Measurements from ENCODE around the gene CDH12. TPM values are rescaled to one million over a fixed set of nuclear protein-coding genes. Genes with fewer than 3 reads are reported as not detected.

The CDH12 gene
- total RNA-seq, 1 experiment from 2014 or later = 2.3 TPM

DNA sequence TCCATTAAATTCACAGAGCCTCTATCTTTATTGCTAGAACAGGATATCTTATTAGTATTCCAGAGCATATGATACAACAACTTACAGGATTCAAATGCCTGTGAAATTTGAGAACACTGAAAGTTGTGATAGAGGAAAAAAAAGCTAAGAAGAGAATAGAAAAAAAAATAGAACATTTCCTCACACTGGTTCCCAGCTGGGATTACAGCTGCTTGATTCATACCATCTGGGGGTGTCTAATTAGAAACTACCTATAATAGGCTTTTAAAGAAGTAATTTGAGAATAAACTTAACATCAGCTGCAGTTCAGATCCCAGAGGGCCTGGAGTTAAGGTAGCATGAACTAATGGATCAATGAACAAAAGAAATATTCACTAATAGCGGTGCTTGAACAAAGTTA lies 922.0 kb downstream of the CDH12 start:
- H3K4me3 Mint-ChIP-seq (ENCODE audit: low read depth, unreplicated experiment) = no peak overlapping the region
- H3K4me1 Mint-ChIP-seq (ENCODE audit: low read depth, unreplicated experiment) = no peaks in the 10 kb centered on the region
- no peak for DNase-seq
- intact Hi-C loops (cut with micrococcal nuclease; ENCODE audit: unreplicated experiment) = no loop called here
- TF ChIP-seq, protein P1, sequence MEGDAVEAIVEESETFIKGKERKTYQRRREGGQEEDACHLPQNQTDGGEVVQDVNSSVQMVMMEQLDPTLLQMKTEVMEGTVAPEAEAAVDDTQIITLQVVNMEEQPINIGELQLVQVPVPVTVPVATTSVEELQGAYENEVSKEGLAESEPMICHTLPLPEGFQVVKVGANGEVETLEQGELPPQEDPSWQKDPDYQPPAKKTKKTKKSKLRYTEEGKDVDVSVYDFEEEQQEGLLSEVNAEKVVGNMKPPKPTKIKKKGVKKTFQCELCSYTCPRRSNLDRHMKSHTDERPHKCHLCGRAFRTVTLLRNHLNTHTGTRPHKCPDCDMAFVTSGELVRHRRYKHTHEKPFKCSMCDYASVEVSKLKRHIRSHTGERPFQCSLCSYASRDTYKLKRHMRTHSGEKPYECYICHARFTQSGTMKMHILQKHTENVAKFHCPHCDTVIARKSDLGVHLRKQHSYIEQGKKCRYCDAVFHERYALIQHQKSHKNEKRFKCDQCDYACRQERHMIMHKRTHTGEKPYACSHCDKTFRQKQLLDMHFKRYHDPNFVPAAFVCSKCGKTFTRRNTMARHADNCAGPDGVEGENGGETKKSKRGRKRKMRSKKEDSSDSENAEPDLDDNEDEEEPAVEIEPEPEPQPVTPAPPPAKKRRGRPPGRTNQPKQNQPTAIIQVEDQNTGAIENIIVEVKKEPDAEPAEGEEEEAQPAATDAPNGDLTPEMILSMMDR (IDR thresholded peaks at IDR 0.05; ENCODE audit: unreplicated experiment) = no peak
- H3K27ac Mint-ChIP-seq (ENCODE audit: unreplicated experiment) = no peak overlapping the region
- BruUV-seq (replicated peaks) = no TSS peak
- peaks cover 16% of the 10 kb centered on the region for H3K9me3 Mint-ChIP-seq (ENCODE audit: low read depth, unreplicated experiment)
- H3K27me3 Mint-ChIP-seq (ENCODE audit: unreplicated experiment) = no peaks in the 10 kb centered on the region
- CTCF ChIA-PET = no interaction called here
- no peaks in the 10 kb centered on the region for H3K36me3 Mint-ChIP-seq (ENCODE audit: insufficient read depth, unreplicated experiment)

DNA sequence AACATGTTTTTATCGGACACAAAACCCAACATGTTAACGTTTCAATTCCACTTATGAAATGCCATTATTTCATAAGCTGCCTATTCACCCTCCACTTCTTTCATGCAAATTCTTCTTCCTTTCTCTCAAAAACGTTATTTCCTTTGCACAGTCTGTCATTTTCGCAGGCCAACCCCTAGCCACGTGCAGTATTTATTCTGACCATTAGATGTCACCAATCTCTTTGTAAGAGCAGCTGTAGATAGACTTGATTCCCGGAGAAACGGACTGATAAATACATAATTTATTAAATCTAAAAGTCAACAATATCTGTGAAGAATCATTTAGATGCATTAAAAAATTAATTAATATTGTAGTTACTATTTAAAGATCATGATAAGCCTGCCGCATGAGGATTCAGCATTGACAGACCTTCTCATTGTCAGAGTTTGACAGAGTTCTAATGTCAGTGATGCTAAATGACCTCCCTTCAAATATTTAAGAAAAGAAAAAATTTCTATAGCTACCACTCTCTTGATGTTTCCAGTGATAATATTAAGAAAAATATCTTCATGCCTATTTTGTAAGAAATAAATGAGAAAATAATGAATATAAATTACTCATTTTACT lies 933.6 kb downstream of the CDH12 start:
- Mint-ChIP-seq H3K27me3 (ENCODE audit: unreplicated experiment) (no peaks in the 10 kb centered on the region), H3K4me3 (ENCODE audit: low read depth, unreplicated experiment) (no peak overlapping the region), H3K27ac (ENCODE audit: unreplicated experiment) (no peak overlapping the region), H3K36me3 (ENCODE audit: insufficient read depth, unreplicated experiment) (no peaks in the 10 kb centered on the region), H3K9me3 (ENCODE audit: low read depth, unreplicated experiment) (no peaks in the 10 kb centered on the region), H3K4me1 (ENCODE audit: low read depth, unreplicated experiment) (no peaks in the 10 kb centered on the region)
- intact Hi-C loops (cut with micrococcal nuclease; ENCODE audit: unreplicated experiment) = loop anchor here (2.0 kb wide), 2 partner anchors 295 to 737 kb away; no protein-coding TSS in a partner anchor
- no TSS peak for BruUV-seq (replicated peaks)
- TF ChIP-seq, protein P1 (IDR thresholded peaks at IDR 0.05; ENCODE audit: unreplicated experiment) = no peak
- DNase-seq = peak; percentile 34
- CTCF ChIA-PET = no interaction called here

DNA sequence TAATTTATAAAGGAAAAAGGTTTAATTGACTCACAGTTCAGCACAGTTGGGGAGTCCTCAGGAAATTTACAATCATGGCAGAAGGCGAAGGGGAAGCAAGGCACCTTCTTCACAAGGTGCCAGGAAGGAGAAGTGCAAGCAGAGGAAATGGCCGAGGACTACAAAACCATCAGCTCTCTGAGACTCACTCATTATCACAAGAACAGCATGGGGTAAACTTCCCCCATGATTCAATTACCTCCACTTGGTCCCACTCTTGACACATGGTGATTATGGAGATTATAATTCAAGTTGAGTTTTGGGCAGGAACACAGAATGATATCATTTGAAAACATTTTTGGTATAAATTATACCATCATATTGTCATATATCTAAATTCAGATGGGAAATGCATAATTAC lies 934.7 kb downstream of the CDH12 start:
- Mint-ChIP-seq H3K4me1 (ENCODE audit: low read depth, unreplicated experiment) (no peaks in the 10 kb centered on the region), H3K9me3 (ENCODE audit: low read depth, unreplicated experiment) (no peaks in the 10 kb centered on the region), H3K4me3 (ENCODE audit: low read depth, unreplicated experiment) (no peak overlapping the region), H3K36me3 (ENCODE audit: insufficient read depth, unreplicated experiment) (no peaks in the 10 kb centered on the region), H3K27me3 (ENCODE audit: unreplicated experiment) (no peaks in the 10 kb centered on the region), H3K27ac (ENCODE audit: unreplicated experiment) (no peak overlapping the region)
- CTCF ChIA-PET = no interaction called here
- TF ChIP-seq, protein P1 (IDR thresholded peaks at IDR 0.05; ENCODE audit: unreplicated experiment) = no peak
- no peak for DNase-seq
- no TSS peak for BruUV-seq (replicated peaks)
- intact Hi-C loops (cut with micrococcal nuclease; ENCODE audit: unreplicated experiment) = loop anchor here (2.0 kb wide), 1 partner anchor 738 kb away; no protein-coding TSS in a partner anchor

DNA sequence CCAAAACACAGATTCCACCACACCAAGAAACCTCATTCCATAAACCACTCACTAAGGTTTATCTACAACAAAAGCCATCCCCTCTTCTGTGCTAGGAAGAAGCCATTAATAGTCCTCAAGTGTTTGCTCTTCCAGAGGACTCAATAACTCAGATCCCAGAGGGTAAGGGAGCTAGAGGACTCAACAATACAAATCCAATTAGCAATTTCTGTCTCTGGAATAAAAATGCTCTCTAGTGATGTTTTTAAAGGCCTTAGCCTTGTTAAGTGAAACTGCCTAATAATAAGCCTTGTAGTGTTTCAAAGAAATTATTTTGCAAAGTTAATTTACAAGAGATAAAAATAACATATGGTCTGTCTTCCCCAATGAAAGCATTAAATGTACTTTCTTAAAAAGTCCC lies 942.4 kb downstream of the CDH12 start:
- CTCF ChIA-PET = interaction anchor here (0.6 kb wide), 1 partner anchor 1070 kb away, joined by 3 read pairs; no protein-coding TSS in a partner anchor
- intact Hi-C loops (cut with micrococcal nuclease; ENCODE audit: unreplicated experiment) = no loop called here

More for the DNA sequence above, 942.4 kb downstream of the CDH12 start:
- Mint-ChIP-seq H3K36me3 (ENCODE audit: insufficient read depth, unreplicated experiment) (no peaks in the 10 kb centered on the region), H3K9me3 (ENCODE audit: low read depth, unreplicated experiment) (no peaks in the 10 kb centered on the region), H3K27me3 (ENCODE audit: unreplicated experiment) (no peaks in the 10 kb centered on the region), H3K4me3 (ENCODE audit: low read depth, unreplicated experiment) (no peak overlapping the region), H3K27ac (ENCODE audit: unreplicated experiment) (no peak overlapping the region), H3K4me1 (ENCODE audit: low read depth, unreplicated experiment) (no peaks in the 10 kb centered on the region)
- DNase-seq = no peak
- no TSS peak for BruUV-seq (replicated peaks)
- TF ChIP-seq, protein P1 (IDR thresholded peaks at IDR 0.05; ENCODE audit: unreplicated experiment) = no peak
